HG02623 (cell line): Measurements from ENCODE around the gene BNIPL.

Source experiments
- ATAC-seq: cut with Tn5 transposase; IDR thresholded peaks from one replicate; pipeline ENCODE4 v1.9.1; 2021; ENCODE audit warnings: moderate library complexity; ENCODE audit not compliant: unreplicated experiment

The BNIPL gene, protein sequence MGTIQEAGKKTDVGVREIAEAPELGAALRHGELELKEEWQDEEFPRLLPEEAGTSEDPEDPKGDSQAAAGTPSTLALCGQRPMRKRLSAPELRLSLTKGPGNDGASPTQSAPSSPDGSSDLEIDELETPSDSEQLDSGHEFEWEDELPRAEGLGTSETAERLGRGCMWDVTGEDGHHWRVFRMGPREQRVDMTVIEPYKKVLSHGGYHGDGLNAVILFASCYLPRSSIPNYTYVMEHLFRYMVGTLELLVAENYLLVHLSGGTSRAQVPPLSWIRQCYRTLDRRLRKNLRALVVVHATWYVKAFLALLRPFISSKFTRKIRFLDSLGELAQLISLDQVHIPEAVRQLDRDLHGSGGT

DNA sequence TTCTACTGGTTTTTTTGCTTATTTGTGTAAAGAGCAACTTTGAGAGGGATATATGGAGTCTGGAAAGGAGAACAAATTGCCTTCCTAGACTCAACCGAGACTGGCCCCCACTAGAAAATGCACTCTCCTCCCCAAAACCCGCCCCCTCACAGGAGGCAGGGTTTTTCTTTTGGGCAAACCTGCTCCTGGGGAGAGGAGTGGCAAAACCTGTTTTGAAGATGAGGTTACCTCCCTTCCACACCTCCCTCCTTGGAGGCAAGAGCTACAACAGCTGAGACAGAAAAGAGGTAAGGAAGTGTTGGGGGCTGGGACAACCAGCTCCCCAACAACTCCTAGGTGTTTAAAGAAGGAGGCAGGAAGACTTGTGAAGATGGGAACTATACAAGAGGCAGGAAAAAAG, at the start of gene BNIPL:
TSS of gene BNIPL (plus strand) at position 231 of the 400 bp plus-strand sequence. CDS start at position 371, 140 bp downstream.
- no peak for ATAC-seq

GRCh38 chr1:150987924-150988323, 48.5 kb upstream of the BNIPL start:
- ATAC-seq: no peak

GRCh38 chr1:150992626-150993025, 43.8 kb upstream of the BNIPL start:
- no peak for ATAC-seq

GRCh38 chr1:150994248-150994647, 42.1 kb upstream of the BNIPL start:
- no peak for ATAC-seq

DNA sequence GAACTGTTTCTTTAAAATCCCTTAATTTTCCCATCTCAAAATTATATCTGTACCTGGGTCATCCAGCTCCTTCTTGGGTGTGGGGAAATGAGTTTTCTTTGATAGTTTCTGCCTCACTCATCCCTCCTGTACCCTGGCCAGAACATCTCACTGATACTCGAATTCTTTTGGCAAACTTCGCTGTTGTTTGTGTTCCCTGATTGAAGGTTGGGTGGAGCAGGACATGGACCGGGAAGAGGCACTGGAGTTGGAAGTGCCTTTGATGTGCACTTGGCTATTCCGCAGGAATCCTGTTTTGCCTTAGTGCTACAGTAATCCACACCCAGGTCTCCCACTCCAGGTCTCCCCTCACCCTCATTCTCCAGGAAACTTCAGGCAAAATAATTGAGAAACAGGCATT, 40.9 kb upstream of the BNIPL start:
- no peak for ATAC-seq

DNA sequence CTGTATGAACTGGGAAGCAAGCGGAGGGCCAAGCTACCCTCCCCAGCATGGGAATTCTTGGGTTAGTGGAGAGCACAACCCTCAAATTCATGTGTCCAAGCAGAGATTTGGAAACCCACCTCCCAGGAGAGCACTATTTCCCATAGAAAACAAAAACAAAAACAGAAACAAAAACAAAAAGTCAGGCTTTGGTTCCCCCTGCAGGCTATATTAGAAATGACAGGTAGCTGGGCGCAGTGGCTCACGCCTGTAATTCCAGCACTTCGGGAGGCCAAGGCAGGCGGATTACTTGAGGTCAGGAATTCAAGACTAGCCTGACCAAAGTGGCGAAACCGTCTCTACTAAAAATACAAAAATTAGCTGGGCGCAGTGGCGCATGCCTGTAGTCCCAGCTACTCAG, 40.5 kb upstream of the BNIPL start:
- ATAC-seq: no peak

DNA sequence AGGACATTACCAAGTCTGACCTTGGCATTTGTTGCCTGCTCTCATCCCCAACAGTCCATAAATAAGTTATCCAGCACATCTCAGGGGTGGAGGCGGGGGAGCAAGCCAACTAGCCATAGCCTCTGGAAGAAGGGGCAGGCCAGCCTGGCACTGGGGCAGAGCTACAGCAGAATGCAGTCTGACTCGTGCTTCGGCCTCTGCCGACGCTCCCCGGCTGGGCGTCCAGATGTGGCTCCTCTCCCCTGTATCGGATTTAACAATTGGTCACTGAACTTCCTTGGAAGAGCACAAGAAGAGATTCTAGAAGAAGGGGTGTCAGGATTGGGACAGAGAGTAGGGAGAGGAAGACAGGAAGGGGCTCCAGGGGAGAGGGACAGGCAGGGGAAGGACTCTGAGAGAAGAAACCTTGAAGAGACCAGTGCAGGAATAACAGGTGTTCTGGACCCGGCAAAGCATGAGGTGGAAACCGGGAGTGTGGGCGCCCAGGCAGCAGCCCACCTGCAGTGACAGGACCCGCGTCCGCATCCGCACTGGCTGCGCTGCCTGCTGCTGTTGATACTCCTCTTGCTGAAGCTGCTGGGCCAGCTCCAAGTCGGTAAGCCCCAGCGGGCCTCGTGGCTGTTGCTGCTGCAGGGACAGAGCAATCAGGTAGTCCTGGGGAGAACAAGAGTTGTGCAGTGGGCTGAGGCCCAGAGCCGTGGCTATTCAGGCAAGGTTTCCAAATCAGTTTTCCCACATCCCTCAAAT, 39.1 kb upstream of the BNIPL start:
- no peak for ATAC-seq

- ATAC-seq: no peak
Measured at GRCh38 chr1:150997949-150998348, 38.4 kb upstream of the BNIPL start.

DNA sequence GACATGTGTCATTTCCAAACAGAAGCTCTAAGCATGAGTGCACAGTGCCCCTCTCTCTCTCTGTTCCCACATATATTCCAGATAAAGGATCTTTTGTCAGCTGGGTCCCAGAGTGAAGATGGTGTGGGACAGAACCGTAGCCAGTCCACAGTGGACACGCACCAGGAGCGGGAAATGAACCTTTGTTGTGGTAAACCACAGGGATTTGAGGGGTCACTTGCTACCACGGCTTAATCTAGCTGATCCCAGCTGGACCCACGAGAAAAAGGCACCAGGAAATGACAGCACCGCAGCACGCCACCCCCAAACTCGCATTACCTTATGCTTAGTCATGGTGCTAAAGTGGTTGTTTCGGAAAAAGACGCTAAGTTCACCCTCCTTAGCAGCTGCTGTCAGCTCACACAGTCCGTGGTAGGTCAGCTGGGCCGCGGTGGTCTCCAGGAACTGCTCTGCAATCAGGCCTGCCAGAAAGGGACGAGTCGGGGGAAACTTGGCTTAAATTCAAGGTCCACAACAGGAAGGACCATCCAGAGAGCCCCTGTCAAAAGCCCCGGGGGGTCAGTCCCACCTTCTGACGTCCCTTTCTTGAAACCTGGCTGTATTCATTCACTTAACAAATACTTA, 37.2 kb upstream of the BNIPL start:
- no peak for ATAC-seq

GRCh38 chr1:150999926-151000325, 36.5 kb upstream of the BNIPL start:
- ATAC-seq: no peak

DNA sequence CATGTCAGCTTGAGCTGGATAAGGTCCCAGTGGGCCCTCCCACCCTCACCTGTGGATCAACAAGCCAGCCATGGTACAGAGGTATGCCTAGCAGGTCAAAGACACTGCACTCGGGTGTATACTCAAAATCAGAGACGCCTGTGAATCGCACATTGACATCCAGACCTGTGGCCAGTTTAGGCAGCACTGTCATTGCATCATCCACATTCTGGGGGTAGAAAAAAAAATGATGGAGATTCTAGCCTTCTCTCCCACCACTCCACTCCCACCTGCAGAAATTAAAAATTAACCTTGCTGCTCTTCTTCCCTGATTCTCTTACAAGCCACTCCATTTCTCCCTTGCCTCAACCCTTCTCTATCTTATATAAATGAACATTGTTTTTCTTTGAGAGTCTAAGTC, 36.0 kb upstream of the BNIPL start:
- ATAC-seq: no peak

GRCh38 chr1:151001602-151002001, 34.8 kb upstream of the BNIPL start:
- no peak for ATAC-seq

DNA sequence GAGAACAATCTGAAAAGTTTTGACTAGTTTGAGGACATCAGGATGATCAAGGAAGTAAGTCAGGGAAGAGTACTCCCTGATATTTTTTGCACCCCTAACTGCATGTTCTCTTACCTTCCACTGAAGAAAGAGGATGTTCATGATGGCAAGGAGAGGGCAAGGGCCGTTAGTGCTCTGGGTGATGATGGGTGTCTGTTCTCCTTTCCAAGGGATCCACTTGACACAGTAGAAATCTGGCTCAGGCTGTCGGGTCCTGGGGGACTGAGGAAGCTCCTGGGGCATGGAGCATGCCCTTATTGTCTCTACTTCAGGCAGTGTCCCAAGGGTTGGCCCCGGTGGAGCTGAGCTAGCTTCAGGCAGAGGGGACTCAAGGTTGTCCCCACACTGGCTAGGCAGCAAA, 34.3 kb upstream of the BNIPL start:
- no peak for ATAC-seq

- no peak for ATAC-seq
Measured at GRCh38 chr1:151002611-151003010, 33.8 kb upstream of the BNIPL start.

DNA sequence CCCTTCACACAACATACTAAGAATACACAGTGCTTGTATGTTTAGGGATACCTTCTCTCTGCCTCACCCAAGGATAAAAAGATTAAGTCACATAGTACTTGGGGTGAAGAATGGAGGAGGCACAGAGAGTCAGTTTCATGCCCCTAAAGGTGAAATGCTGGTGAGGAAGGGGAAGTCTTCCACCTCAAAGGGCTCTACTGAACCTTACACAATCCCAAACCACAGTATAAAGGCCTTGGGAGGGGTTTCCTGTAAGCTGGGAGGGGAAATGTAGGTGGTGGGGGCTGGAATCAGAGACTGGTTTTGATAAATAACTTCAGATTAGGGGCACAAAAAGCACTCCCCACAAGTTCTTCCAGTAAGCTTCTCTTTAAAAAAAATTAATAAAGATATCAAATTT, 33.2 kb upstream of the BNIPL start:
- ATAC-seq: no peak

DNA sequence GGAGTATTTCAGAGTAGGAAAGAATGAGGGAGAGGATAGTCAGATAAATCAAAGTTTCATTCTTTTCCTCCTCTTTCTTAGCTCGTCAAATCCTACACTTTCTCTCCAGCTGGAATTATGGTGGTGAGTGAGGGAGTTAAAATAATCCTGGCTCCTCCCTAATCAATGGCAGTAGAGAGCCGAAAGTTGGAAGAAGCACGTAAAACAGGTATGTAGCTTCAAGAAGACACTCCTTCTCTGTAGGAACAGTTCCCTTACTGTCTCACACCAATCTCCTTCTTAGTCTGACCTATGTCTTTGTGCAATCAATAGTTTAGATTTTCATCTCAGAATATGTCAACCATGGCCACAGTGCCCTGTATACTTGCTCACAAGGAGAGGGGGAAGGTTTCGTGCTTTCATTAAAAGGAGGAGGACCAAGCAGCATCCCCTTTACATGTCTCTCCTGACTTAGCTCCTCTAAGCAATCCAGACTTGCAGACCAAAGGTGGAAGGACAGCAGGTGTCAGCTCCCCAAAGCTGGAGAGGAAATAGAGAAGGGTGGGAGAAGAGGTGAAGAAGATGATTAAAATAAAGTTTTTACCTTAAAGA, 30.6 kb upstream of the BNIPL start:
- ATAC-seq: no peak

GRCh38 chr1:151006327-151007052, 29.9 kb upstream of the BNIPL start, which contains the start of gene MINDY1:
Gene MINDY1 (minus strand): TSS chr1:151006902. CDS start chr1:151002617, 4,285 bp downstream.
- no peak for ATAC-seq

DNA sequence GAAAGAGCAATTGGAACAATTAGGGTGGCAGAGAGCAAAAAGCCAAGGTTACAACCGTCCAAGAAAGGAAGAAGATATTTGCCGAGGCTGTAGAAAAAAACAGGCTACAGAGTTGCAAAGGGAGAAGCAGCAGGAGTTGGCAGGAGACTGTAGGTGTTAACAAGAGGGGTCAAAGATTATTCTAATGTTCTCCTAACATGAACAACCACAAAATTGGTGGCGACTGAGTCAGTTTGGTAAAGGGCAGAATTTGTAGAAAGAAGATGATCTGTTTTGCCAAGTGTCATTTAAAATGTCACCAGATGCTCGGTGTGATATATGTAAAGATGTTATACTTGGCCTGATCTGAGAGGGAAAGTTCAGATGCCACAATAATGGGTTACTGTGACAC, 28.5 kb upstream of the BNIPL start:
- ATAC-seq: no peak

DNA sequence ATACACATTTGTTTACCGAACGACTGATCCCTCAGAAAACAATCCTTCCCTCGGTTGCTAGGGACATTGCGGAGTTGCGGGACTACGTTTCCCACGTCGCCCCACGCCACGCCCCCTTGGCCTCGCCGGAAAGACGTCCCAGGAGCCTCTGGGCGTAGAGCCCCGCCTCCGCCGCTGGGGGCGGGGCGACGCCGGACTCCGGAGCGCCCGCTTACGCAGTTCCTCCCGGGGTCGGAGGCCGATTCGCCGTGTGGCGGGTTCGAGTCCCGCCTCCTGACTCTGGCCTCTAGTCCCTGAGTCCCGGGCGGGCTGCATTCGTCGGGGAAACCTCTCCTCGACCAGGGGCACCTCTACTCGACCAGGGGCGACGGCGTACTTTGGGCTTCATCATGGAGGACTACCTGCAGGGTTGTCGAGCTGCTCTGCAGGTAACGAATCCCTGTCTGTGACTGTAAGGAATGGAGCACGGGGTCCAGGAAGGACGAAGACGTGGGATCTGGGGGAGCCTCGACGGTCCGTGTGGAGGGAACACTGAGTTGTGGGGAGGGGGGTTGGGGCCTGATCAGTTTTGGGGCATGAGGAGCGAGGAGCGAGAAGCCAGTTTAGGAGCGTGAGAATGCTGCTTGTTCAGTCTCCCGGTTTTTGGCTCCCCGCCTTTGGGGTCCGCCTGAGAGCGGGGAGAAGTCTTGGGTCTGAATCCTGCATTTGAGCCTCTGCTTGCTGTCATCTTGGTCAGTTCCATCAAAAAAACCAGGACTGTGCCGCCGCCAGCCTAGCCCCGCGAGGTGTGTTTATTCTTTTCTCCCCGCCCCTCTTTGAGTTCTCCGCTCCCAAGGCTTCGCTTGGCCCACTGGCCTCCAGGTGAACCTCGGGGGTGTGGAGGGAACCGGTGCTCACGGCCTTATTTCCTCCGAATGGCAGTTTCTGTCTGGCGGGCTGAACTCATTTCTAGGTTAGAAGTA, 27.9 kb upstream of the BNIPL start, which contains the start of gene PRUNE1:
TSS of gene PRUNE1 (plus strand) at position 206 of the 962 bp plus-strand sequence. CDS start at position 390, 184 bp downstream.
- peak; percentile 79 for ATAC-seq

- no peak for ATAC-seq
Measured at GRCh38 chr1:151009206-151009587, 27.2 kb upstream of the BNIPL start.
